Activated naive CD8-positive, alpha-beta T cell (primary cell): Measurements from ENCODE around the gene PGBD1.

Experiments used
- H3K27ac Mint-ChIP-seq: one replicate; pipeline ENCODE4 v1.8.0; 2021; ENCODE audit warnings: mixed read lengths
- H3K27me3 Mint-ChIP-seq: one replicate; pipeline ENCODE4 v1.8.0; 2021; ENCODE audit warnings: mixed read lengths
- H3K36me3 Mint-ChIP-seq: one replicate; pipeline ENCODE4 v1.8.0; 2021; ENCODE audit warnings: mixed read lengths
- H3K4me1 Mint-ChIP-seq: one replicate; pipeline ENCODE4 v1.8.0; 2021; ENCODE audit warnings: low read depth, mixed read lengths
- H3K4me3 Mint-ChIP-seq: one replicate; pipeline ENCODE4 v1.8.0; 2021; ENCODE audit warnings: mild to moderate bottlenecking, mixed read lengths
- H3K9me3 Mint-ChIP-seq: one replicate; pipeline ENCODE4 v1.8.0; 2021; ENCODE audit warnings: low read depth, mixed read lengths

PGBD1 gene

DNA sequence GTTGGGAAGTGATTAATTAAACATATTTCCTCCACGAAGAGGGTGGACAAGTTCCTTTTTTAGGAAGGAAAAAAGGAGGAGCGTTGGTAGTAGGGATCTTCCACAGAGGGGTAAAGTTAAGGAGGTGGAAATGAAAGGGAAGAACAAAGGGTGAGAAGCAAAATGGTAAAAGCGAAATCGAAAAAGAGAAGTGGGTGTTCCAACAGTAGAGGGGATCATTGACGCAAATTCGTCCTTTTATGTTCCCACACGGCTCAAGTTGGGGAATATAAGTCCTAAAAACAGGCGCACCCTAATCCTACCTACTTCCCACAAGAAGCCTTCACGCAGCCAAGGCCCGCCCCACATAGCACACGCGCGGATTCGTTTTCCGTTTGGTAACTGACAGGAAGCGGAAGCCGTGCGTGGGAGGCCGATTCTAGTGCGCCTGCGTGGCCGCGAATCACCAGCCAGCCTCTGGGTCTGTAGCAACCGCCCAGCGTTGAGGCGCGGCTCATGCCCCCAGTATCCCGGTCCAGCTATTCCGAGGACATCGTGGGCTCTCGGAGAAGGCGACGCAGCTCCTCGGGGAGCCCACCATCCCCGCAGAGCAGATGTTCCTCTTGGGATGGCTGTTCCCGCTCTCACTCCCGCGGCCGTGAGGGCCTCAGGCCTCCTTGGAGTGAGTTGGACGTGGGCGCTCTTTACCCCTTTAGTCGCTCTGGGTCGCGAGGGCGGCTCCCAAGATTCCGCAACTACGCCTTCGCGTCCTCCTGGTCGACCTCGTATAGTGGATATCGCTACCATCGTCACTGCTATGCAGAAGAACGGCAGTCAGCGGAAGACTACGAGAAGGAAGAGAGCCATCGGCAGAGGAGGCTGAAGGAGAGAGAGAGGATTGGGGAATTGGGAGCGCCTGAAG, 22.2 kb upstream of the PGBD1 start, which contains the start of gene NKAPL:
NKAPL (plus strand) TSS at position 421 of the 901 bp plus-strand sequence; CDS start at position 496, 75 bp downstream.
- Mint-ChIP-seq H3K27me3 (peaks cover 3% of the 10 kb centered on the region), H3K27ac (peak within 1 kb of the TSS; percentile 79), H3K36me3 (peaks cover 10% of the 10 kb centered on the region), H3K4me3 (peak within 1 kb of the TSS; percentile 55), H3K9me3 (peaks cover 4% of the 10 kb centered on the region), H3K4me1 (peaks cover 14% of the 10 kb centered on the region)

DNA sequence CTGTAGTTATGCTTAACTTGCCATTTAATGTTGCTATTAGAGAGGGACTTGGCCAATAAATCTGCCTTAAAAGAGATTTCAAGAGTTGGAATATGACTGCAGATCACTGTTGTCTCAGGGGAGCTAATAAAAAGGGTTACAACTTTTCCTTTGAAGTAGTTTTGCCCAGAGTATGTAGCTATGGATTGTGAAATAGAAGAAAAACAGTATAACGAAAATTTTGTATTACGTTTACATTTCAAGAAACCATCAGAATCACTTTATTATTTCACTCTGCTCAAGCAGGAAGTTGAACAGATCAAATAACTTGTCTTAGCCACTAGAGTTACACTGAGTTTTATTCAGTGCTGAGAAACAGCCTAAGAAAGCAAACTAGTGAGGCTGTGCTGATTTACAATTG, 17.4 kb upstream of the PGBD1 start:
- H3K27ac Mint-ChIP-seq = no peak overlapping the region
- no peaks in the 10 kb centered on the region for H3K9me3 Mint-ChIP-seq
- peaks cover 4% of the 10 kb centered on the region for H3K36me3 Mint-ChIP-seq
- peaks cover 21% of the 10 kb centered on the region for H3K4me1 Mint-ChIP-seq
- no peak overlapping the region for H3K4me3 Mint-ChIP-seq
- H3K27me3 Mint-ChIP-seq = no peaks in the 10 kb centered on the region

DNA sequence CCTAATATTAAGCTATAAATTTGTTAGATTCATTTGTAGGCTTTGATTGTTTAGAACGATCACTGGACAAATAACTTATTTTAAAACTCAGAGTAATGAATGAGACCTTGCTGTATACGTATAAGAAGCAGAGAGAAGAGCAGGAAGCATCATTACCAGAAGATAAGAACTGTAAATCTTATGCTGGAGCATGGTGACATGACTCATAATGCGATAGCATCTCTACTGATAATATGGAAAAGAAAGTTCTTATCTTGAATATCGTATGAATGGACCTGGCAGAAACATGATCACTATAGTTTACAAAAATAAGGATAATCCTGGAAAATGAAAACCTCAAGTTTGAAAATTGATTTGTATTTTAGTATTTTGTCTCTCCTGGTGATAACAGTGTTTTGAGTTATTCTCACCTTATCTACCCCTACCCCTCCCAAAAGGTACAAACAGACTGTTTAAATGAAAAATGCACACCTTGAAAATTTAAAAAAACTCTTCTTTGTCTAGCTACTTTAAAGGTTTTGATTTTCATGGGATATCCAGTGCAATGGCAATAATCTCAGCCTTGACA, 16.5 kb upstream of the PGBD1 start:
- Mint-ChIP-seq H3K27me3 (no peaks in the 10 kb centered on the region), H3K4me3 (no peak overlapping the region), H3K9me3 (no peaks in the 10 kb centered on the region), H3K36me3 (peaks cover 6% of the 10 kb centered on the region), H3K27ac (no peak overlapping the region), H3K4me1 (peaks cover 28% of the 10 kb centered on the region)

DNA sequence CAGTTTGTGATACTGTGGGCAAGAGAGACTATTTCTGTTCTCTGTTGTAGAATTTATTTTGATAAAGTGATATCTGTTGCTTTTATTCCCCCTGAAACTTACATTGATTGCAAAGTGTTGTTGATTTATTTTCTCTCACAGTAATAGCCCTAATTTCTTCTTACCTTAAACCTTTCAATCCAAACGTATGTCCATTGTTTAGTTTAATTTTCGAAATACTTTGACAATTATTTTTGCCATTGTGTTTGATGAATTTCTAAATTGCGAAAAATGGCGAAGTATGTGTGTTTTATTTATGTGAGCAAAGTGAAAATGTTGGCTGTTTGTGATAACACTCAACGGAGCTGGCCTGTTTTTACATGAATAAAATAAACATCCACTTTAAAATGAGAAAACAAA, 14.8 kb upstream of the PGBD1 start:
- Mint-ChIP-seq H3K36me3 (peaks cover 5% of the 10 kb centered on the region), H3K27me3 (no peaks in the 10 kb centered on the region), H3K4me1 (peaks cover 40% of the 10 kb centered on the region), H3K9me3 (no peaks in the 10 kb centered on the region), H3K27ac (no peak overlapping the region), H3K4me3 (no peak overlapping the region)

DNA sequence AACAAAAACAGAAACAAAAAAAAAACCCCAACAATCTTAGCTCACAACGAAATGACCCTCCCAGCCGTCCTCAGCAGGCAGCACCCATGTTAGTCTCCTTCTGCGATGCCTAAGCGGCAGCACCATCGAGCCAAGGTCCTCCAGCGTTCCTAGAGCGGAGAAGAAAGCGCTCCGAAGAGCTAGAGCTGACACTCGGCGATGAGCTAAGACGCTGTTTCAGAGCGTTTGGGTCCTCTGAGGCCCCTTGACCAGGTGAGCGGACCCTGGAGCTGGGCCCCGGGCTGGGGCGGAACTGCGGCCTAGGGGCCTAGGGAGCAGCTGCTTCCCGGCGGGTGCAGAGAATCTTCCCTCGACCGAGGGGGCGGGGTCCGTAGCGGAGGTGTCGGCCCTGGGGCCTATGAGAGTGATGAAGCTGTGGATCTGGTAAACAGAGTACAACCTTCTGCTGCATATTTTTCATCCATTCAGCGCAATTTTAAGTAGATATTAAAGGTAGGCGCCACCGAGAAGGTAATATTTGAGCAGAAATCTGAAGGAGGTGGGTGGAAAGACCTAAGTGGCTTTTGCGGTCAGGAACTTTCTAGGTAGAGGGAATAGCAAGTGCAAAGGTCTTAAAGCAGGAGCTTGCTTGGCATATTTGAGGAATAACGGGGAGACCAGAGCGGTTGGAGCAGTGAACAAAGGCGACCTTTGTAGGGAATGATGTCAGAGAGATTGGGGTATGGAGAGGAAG, 14.2 kb upstream of the PGBD1 start, which contains the start of gene ZSCAN26:
ZSCAN26 (plus strand) TSS at position 182 of the 733 bp plus-strand sequence. CDS start 4,777 bp downstream, outside the sequence.
- no peak within 1 kb of the TSS for H3K27ac Mint-ChIP-seq

DNA sequence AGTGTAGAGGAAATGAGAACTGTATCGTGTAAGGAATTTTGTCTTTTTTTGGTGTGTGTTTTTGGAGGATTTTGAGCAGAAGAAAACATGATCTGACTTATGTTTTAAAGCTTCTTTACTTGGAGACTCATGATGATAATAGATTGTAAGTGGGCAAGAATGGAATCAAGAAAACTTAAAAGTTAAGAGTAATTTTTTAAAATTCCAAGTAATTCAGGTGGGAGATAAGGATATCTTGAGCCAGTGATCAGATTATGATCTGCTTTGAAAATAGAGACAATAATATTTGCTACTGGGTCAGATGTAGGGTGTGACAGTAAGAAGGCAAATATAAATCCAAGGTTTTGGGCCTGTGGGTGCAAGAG, 13.7 kb upstream of the PGBD1 start:
- no peaks in the 10 kb centered on the region for H3K9me3 Mint-ChIP-seq
- no peak overlapping the region for H3K4me3 Mint-ChIP-seq
- H3K27ac Mint-ChIP-seq = no peak overlapping the region
- no peaks in the 10 kb centered on the region for H3K27me3 Mint-ChIP-seq
- peaks cover 5% of the 10 kb centered on the region for H3K36me3 Mint-ChIP-seq
- peaks cover 40% of the 10 kb centered on the region for H3K4me1 Mint-ChIP-seq

More for the DNA sequence above, 14.2 kb upstream of the PGBD1 start, which contains the start of gene ZSCAN26:
- Mint-ChIP-seq H3K9me3 (no peaks in the 10 kb centered on the region), H3K4me1 (peaks cover 40% of the 10 kb centered on the region), H3K4me3 (no peak within 1 kb of the TSS), H3K36me3 (peaks cover 5% of the 10 kb centered on the region), H3K27me3 (no peaks in the 10 kb centered on the region)

DNA sequence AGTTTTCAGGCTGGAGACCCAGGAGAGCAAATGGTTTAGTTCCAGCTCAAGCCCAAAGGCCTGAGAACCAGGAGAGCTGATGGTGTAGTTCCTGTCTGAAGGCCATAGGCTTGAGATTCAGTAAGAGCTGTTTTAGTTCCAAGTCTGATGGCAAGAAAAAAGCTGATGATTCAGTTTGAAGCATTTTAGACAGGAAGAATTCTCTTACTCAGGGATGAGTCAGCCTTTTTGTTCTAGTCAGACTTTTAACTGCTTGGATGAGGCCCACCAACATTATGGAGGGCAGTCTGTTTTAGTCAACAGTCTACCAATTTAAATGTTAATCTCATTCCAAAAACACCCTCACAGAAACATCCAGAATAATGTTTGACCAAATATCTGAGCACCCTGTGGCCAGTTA, 11.9 kb upstream of the PGBD1 start:
- Mint-ChIP-seq H3K4me3 (peak overlapping the region; percentile 21), H3K9me3 (no peaks in the 10 kb centered on the region), H3K27ac (peak overlapping the region; percentile 68), H3K4me1 (peaks cover 31% of the 10 kb centered on the region), H3K27me3 (no peaks in the 10 kb centered on the region), H3K36me3 (peaks cover 5% of the 10 kb centered on the region)

DNA sequence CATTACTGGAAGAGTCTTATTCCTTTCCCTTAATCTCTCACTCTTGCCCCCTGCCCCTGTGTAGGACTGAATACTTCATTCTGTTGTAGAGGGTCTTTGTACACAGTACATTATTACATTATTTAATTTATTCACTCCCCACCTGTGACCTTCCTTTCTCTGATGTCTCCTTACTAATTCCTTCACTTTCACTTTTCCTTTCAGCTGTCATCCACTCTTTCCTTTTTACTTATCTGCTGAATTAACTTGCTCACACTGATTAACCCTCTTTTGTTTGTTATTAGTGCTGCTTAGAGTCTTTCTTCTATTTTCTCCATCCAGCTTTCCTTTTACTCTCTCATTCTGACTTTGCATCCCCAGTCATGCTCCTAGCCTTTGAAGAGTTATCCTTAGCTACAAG, 6.5 kb upstream of the PGBD1 start:
- peaks cover 18% of the 10 kb centered on the region for H3K36me3 Mint-ChIP-seq
- no peaks in the 10 kb centered on the region for H3K27me3 Mint-ChIP-seq
- H3K4me3 Mint-ChIP-seq = no peak overlapping the region
- H3K27ac Mint-ChIP-seq = peak overlapping the region; percentile 35
- H3K4me1 Mint-ChIP-seq = peaks cover 18% of the 10 kb centered on the region
- no peaks in the 10 kb centered on the region for H3K9me3 Mint-ChIP-seq

DNA sequence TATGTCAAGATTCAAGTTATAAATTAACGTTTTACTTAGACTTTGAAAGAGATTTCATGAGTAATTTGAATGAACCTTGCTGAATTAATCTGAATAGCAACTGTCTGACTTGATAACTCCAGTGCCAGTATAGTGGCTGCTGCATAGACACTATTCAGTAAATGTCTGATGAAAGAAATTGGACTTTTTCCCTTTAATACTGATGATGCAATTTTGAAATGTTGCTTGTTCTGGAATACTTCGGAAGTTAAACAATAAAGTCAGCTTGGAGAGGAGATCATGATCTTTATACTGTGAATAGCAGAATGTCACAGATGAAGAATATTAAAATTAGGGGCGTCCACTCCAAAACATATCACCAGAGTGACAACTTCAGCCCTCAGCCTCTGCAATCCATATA, 3.6 kb upstream of the PGBD1 start:
- H3K36me3 Mint-ChIP-seq = peaks cover 18% of the 10 kb centered on the region
- no peaks in the 10 kb centered on the region for H3K9me3 Mint-ChIP-seq
- peaks cover 18% of the 10 kb centered on the region for H3K4me1 Mint-ChIP-seq
- H3K27ac Mint-ChIP-seq = no peak overlapping the region
- peaks cover 7% of the 10 kb centered on the region for H3K27me3 Mint-ChIP-seq
- no peak overlapping the region for H3K4me3 Mint-ChIP-seq

DNA sequence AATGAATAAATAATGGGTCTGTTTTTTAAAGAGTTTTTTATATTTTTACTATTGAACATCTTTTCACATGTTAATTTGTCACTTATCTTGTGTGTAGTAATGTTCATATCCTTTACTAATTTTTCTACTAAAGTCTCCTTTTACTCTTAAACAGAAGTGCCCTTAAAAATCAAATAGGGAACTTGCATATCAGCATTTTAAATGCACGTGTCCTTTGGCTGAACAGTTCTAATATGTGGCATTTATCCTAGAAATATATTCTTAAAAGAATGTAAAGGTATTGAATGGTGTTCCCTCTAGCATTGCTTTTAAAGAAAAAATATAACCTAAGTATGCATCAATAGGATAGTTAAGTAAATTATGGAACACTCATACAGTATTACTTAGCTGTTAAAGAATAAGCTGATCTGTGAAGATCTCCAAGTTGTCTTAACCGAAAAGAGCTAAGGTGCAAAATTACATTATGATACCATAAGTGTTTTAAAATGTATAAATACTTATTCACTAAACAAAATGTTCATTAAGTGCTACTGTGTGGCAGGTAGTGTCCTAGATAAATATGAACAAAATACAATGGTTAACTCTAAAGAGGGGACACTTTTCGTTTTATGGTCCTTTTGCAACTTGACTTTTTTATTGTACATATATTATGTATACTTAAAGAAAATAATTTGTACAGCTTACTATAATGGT, 631 bp upstream of the PGBD1 start:
- no peak overlapping the region for H3K27ac Mint-ChIP-seq
- H3K36me3 Mint-ChIP-seq = peaks cover 17% of the 10 kb centered on the region
- no peaks in the 10 kb centered on the region for H3K9me3 Mint-ChIP-seq
- peaks cover 13% of the 10 kb centered on the region for H3K4me1 Mint-ChIP-seq
- peak overlapping the region; percentile 85 for H3K4me3 Mint-ChIP-seq
- H3K27me3 Mint-ChIP-seq = peaks cover 7% of the 10 kb centered on the region

DNA sequence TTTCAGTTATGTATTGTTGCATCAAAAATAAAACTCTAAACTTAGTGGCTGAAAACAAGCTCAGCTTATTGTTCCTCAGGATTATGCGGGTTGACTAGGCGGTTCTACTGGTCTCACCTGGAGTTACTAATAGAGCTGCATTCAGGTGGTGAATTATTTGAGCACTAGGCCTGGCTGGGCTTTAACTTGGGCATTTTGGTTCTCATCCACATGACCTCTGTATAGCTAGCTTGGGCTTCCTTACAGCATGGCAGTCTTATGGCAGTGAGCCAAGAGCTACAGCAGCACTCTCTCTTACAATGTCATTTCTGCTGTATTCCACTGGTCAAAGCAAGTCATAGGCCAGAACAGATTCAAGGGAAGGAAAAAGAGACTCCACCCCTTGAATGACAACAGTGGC, 1.6 kb downstream of the PGBD1 start:
- Mint-ChIP-seq H3K4me3 (peak overlapping the region; percentile 46), H3K36me3 (peaks cover 17% of the 10 kb centered on the region), H3K27ac (no peak overlapping the region), H3K9me3 (no peaks in the 10 kb centered on the region), H3K4me1 (peaks cover 13% of the 10 kb centered on the region), H3K27me3 (peaks cover 9% of the 10 kb centered on the region)

DNA sequence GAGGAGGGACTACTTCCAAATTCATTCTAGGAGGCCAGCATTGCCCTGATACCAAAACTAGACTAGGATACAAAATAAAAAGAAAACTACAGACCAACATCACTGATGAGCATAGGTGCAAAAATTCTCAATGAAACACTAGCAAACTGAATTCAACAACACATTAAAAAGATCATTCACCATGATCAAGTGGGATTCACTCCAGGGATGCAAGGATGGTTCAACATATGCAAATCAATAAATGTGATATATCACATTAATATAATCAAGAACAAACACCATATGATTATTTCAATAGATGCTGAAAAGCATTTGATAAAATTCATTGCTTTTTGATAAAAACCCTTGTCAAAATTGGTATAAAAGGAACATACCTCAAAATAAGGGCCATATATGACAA, 10.2 kb downstream of the PGBD1 start:
- Mint-ChIP-seq H3K27me3 (peaks cover 2% of the 10 kb centered on the region), H3K9me3 (no peaks in the 10 kb centered on the region), H3K27ac (no peak overlapping the region), H3K4me3 (no peak overlapping the region), H3K36me3 (peaks cover 25% of the 10 kb centered on the region), H3K4me1 (no peaks in the 10 kb centered on the region)

DNA sequence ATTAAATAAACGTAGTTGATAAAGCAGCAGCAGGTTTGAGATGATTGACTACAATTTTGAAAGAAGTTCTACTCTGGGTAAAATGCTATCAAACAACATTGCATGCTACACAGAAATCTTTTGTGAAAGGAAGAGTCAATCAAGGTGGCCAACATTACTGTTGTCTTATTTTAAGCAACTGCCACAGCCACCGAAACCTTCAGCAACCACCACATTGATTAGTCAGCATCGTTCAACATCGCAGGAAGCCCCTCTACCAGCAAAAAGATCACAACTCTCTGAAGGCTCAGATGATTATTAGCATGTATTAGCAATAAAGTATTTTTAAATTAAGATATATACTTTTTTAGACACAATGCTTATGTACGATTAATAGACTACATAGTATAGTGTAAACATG, 14.0 kb downstream of the PGBD1 start:
- H3K27ac Mint-ChIP-seq = no peak overlapping the region
- peaks cover 13% of the 10 kb centered on the region for H3K36me3 Mint-ChIP-seq
- no peak overlapping the region for H3K4me3 Mint-ChIP-seq
- H3K4me1 Mint-ChIP-seq = no peaks in the 10 kb centered on the region
- no peaks in the 10 kb centered on the region for H3K9me3 Mint-ChIP-seq
- H3K27me3 Mint-ChIP-seq = no peaks in the 10 kb centered on the region

DNA sequence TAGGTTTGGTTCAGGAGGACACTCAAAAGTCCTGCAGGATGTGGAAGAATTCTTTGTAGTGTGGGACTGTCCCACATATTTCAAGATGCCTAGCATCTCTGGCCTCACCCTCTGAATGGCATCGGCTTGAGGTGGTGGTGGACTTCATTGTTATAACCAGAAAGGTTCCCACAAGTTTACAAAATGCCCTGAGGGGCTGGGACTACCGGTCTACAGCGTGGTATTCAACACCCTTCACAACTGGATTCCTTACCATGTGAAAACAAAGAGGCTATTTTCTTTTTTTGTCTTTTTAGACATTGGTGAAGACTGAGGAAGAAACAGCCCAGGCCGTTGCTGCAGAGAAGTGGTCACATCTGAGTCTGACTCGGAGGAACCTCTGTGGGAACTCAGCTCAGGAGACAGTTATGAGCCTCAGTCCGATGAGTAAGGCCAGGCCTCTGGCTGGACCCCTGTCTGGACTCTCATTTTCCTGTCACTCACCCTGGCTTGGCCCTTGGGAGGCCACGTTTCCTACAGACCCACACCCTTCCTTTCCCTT, 15.2 kb downstream of the PGBD1 start:
- Mint-ChIP-seq H3K4me1 (no peaks in the 10 kb centered on the region), H3K36me3 (peaks cover 13% of the 10 kb centered on the region), H3K9me3 (no peaks in the 10 kb centered on the region), H3K27me3 (peaks cover 2% of the 10 kb centered on the region), H3K27ac (no peak overlapping the region), H3K4me3 (no peak overlapping the region)
